Stimulated activated CD8-positive, alpha-beta memory T cell treated with anti-CD3 and anti-CD28 coated beads, Interleukin-15, amount 100 ng/mL, for 24 hours (primary cell): ENCODE measurements around the gene PLEKHG5.
"Not testable (repeated sequence)": the region's sequence is repeated elsewhere in the genome, so short reads cannot be mapped to it uniquely, and the experiment has no call there.

ENCODE experiments used
- DNase-seq: peaks from one replicate; pipeline ENCODE4 v3.0.0-alpha.2; 2020; ENCODE audit warnings: low read depth

The PLEKHG5 gene

GRCh38 chr1:6446665-6447015 lies 44.8 kb downstream of the PLEKHG5 start:
- no peak for DNase-seq

- not testable (repeated sequence) for DNase-seq
Measured at GRCh38 chr1:6445929-6446328, 45.5 kb downstream of the PLEKHG5 start.

GRCh38 chr1:6445062-6445763 lies 46.3 kb downstream of the PLEKHG5 start:
- no peak for DNase-seq

- no peak for DNase-seq
Measured at GRCh38 chr1:6444377-6444776, 47.1 kb downstream of the PLEKHG5 start.

GRCh38 chr1:6443339-6444115 lies 47.9 kb downstream of the PLEKHG5 start:
- no peak for DNase-seq

- DNase-seq, result no peak
Measured at GRCh38 chr1:6441586-6441985, 49.9 kb downstream of the PLEKHG5 start.

GRCh38 chr1:6440198-6441126 lies 51.0 kb downstream of the PLEKHG5 start:
- DNase-seq, result peak; percentile 47

- DNase-seq, result peak; percentile 33
Measured at GRCh38 chr1:6438047-6438525, 53.4 kb downstream of the PLEKHG5 start.

GRCh38 chr1:6437012-6437700 lies 54.3 kb downstream of the PLEKHG5 start:
- DNase-seq, result not testable (repeated sequence)

GRCh38 chr1:6436277-6436676 lies 55.2 kb downstream of the PLEKHG5 start:
- DNase-seq, result not testable (repeated sequence)

- no peak for DNase-seq
Measured at GRCh38 chr1:6435547-6435946, 55.9 kb downstream of the PLEKHG5 start.

GRCh38 chr1:6435129-6435528 lies 56.3 kb downstream of the PLEKHG5 start:
- DNase-seq, result no peak

GRCh38 chr1:6434186-6434585 lies 57.3 kb downstream of the PLEKHG5 start:
- DNase-seq, result no peak

- not testable (repeated sequence) for DNase-seq
Measured at GRCh38 chr1:6431645-6432579, 59.6 kb downstream of the PLEKHG5 start.

- DNase-seq, result not testable (repeated sequence)
Measured at GRCh38 chr1:6429660-6430411, 61.6 kb downstream of the PLEKHG5 start.

- DNase-seq, result not testable (repeated sequence)
Measured at GRCh38 chr1:6428453-6428852, 63.0 kb downstream of the PLEKHG5 start.

GRCh38 chr1:6427441-6428390 lies 63.8 kb downstream of the PLEKHG5 start:
- no peak for DNase-seq

- no peak for DNase-seq
Measured at GRCh38 chr1:6426972-6427350, 64.5 kb downstream of the PLEKHG5 start.
